HL-60 (cell line): ENCODE data around the gene TBC1D9B.

Source experiments
- CTCF ChIP-seq: IDR thresholded peaks from one replicate; pipeline ENCODE4 v1.5.1; 2011; ENCODE audit warnings: low read length, control low read depth, inconsistent platforms; ENCODE audit not compliant: insufficient read depth
- GABPA ChIP-seq: IDR thresholded peaks from 2 replicates; pipeline ENCODE4 v1.6.1; 2012; ENCODE audit warnings: low read depth
- POLR2AphosphoS5 ChIP-seq: IDR thresholded peaks from 2 replicates; pipeline ENCODE4 v1.6.1; 2012; ENCODE audit warnings: low read depth
- REST ChIP-seq: IDR thresholded peaks from 2 replicates; pipeline ENCODE4 v1.6.1; 2012; ENCODE audit warnings: low read depth; ENCODE audit not compliant: insufficient replicate concordance
- SPI1 ChIP-seq: IDR thresholded peaks from 2 replicates; pipeline ENCODE4 v1.6.1; 2012; ENCODE audit warnings: low read depth, mild to moderate bottlenecking, borderline replicate concordance

- no peak for TF ChIP-seq CTCF
- TF ChIP-seq POLR2AphosphoS5 = no peak
- TF ChIP-seq REST = no peak
- no peak for TF ChIP-seq GABPA
- TF ChIP-seq SPI1 = no peak
These were observed 831 bp upstream of the TBC1D9B start for GRCh38 chr5:179908528-179908927.
